HG02610 (cell line): ENCODE data around the gene ARHGAP32.
"Not testable (repeated sequence)": the region's sequence is repeated elsewhere in the genome, so short reads cannot be mapped to it uniquely, and the experiment has no call there.

Experiments
- ATAC-seq: cut with Tn5 transposase; IDR thresholded peaks from one replicate; pipeline ENCODE4 v1.9.1; 2021; ENCODE audit warnings: mild to moderate bottlenecking, moderate library complexity; ENCODE audit not compliant: unreplicated experiment

ARHGAP32 gene

DNA sequence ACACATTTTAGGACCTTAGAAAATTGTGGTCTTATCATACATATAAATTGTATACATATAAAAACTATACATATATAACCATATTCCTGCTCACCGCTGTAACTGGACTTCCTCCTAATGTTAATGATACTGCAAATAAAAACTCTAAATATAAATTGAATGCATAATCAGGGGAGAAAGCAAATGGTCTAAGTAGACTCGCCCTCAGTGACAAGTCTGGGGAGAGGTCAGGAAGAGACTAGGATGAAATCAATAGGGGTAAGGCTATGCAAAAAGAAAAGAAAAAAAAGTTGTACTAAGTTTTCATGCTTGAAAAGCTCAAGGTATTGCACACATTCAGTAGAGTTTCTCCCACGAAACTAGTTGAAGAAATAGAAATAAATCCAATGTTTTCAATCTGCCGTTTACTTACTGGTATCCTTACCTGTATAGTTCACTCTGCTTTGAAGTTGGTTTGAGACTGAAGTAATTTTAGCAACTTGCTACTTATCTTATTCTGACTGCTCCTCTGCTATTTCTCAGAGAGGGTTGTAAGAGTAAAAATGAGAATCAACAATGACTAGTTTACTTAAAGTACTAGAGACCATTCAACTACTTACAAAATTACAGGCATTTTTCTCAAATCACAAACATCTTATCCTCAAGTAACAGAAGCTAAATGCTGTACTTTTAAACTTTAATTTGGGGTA, 12.2 kb upstream of the ARHGAP32 start:
- no peak for ATAC-seq

DNA sequence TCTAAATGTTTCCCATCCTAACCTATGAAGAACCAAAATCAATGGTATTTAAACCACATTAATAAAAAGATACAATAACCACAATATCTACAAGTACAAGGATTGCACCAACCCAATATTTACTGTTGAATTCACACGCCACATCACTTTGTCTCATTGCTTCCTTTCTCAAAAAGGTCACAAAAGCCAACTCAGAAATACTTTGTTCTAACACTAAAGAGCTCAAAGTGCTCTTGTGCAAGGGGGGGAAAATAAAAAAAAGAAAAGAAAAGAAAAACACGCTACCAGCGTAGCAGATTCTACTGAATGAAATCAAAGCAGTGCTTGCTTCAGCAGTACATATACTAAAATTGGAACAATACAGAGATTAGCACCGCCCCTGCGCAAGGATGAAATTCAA, 10.5 kb upstream of the ARHGAP32 start:
- no peak for ATAC-seq

DNA sequence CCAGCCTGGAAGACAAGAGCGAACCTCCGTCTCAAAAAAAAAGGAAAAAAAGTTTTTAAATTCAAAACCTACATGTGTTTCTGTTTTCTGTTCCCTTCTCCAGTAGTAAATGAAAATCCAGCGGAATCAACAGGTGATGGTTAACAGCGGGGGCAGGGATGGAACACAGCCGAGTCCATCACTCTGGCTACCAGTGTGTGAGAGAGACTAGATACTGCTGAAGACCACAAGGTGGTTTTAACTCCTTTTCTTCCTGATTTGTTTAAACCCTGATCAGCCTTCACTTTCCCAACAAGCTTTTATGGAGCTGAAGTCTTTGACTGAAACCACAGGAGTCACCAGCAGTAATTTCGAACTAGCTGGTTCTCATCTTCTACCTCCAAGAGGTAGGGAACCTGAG, 3.6 kb upstream of the ARHGAP32 start:
- no peak for ATAC-seq

- ATAC-seq, result no peak
Measured at GRCh38 chr11:129191649-129192048, 476 bp downstream of the ARHGAP32 start.

- ATAC-seq, result no peak
Measured at GRCh38 chr11:129190087-129190486, 2.0 kb downstream of the ARHGAP32 start.

GRCh38 chr11:129189646-129190045, 2.5 kb downstream of the ARHGAP32 start:
- ATAC-seq, result no peak

- ATAC-seq, result not testable (repeated sequence)
Measured at GRCh38 chr11:129185082-129185481, 7.0 kb downstream of the ARHGAP32 start.

- no peak for ATAC-seq
Measured at GRCh38 chr11:129184581-129184980, 7.5 kb downstream of the ARHGAP32 start.

DNA sequence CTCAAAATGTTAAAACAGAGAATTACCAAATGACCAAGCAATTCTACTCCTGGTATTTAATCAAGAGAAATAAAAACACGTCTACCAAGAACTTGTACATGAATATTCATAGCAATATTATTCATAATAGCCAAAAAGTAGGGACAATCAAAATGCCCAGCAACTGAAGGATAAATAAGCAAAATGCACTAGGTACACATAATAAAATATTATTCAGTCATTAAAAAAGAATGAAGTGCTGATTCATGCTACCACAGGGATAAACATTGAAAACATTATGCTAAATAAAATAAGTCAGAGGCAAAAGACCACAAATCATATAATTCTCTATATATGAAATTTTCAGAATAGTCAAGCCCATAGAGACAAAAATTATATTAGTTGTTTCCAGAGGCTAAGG, 24.8 kb downstream of the ARHGAP32 start:
- no peak for ATAC-seq

- no peak for ATAC-seq
Measured at GRCh38 chr11:129163714-129164164, 28.4 kb downstream of the ARHGAP32 start.

- not testable (repeated sequence) for ATAC-seq
Measured at GRCh38 chr11:129157080-129157479, 35.0 kb downstream of the ARHGAP32 start.

DNA sequence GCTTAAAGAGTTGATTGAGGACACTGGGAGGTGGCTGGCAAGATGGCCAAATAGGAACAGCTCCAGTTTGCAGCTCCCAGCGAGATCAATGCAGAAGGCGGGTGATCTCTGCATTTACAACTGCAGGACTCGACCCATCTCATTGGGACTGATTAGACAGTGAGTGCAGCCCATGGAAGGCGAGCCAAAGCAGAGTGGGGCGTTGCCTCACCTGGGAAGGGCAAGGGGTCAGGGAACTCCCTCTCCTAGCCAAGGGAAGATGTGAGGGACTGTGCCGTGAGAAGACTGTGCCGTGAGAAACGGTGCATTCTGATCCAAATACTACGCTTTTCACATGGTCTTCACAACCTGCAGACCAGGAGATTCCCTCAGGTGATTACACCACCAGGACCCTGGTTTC, 36.4 kb downstream of the ARHGAP32 start:
- ATAC-seq, result no peak

GRCh38 chr11:129148487-129148886, 43.6 kb downstream of the ARHGAP32 start:
- ATAC-seq, result no peak

DNA sequence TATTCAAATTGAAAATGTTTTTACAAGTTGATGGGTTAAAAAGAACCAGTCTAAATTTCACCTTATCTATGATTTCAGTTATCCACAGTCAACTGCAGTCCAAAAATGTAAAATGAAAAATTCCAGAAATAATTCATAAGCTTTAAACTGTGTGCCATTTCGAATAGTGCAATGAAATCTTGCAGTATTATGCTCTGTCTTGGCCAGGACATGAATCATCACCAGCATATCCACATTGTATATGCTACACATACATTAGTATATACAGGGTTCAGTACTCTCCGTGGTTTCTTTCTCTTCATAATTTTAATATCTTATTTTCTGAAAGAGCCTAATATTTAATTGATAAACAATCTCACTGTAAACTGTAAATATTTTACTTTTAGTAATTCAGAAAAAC, 45.9 kb downstream of the ARHGAP32 start:
- ATAC-seq, result no peak

DNA sequence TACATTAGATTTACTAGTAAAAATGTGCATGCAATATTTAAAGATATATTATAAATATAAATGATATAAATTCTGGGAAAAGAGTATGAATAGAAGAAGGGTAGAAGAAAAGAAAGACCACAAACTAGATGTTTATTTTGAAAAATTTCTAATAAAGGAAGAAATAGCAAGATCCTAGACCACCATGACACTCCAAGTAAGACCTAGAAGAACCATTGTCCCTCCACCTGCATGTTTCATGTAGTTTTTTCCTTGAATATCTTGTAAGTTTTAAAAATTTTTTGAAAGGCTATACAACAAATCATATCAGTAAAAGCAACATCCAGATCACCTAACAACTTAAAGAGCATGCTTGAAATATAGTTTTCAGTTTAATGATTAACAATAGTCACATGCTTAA, 46.8 kb downstream of the ARHGAP32 start:
- no peak for ATAC-seq

- no peak for ATAC-seq
Measured at GRCh38 chr11:129144256-129144655, 47.9 kb downstream of the ARHGAP32 start.

GRCh38 chr11:129143335-129143734, 48.8 kb downstream of the ARHGAP32 start:
- ATAC-seq, result no peak

- ATAC-seq, result no peak
Measured at GRCh38 chr11:129141748-129142523, 50.2 kb downstream of the ARHGAP32 start.

- ATAC-seq, result no peak
Measured at GRCh38 chr11:129131316-129131715, 60.8 kb downstream of the ARHGAP32 start.

DNA sequence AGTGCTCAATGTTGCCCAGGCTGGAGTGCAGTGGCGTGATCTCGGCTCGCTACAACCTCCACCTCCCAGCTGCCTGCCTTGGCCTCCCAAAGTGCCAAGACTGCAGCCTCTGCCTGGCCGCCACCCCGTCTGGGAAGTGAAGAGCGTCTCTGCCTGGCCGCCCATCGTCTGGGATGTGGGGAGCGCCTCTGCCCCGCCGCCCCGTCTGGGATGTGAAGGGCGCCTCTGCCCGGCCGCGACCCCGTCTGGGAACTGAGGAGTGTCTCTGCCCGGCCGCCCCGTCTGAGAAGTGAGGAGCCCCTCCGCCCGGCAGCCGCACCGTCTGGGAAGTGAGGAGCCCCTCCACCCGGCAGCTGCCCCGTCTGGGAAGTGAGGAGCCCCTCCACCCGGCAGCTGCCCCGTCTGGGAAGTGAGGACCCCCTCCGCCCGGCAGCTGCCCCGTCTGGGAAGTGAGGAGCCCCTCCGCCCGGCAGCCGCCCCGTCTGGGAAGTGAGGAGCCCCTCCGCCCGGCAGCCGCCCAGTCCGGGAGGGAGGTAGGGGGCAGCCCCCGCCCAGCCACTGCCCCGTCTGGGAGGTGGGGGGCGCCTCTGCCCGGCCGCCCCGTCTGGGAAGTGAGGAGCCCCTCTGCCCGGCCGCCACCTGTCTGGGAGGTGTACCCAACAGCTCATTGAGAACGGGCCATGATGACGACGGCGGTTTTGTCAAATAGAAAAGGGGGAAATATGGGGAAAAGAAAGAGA, 63.1 kb downstream of the ARHGAP32 start:
- ATAC-seq, result not testable (repeated sequence)

DNA sequence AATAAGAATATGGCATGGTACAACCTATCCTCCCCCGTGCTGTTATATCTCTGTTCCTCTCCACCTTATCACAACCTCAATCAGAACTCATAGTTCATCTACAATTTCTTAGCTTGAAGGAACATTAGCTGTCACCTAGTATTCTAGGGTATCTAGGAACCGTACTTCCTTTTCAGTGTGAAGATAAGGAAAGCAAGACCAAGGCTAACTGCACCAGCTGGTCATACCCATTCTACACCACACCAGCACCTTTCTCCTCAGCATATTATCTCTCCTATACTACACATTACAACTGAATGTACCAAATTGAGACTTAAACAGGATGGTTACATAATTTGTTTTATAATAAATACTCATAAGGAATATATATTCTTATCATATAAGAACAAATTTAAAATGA, 73.1 kb downstream of the ARHGAP32 start:
- no peak for ATAC-seq
